ENCODE data around the gene TOMM40L. TPM values are rescaled to one million over a fixed set of nuclear protein-coding genes. Genes with fewer than 3 reads are reported as not detected.

Gene TOMM40L
- 9.4 and 10.5 TPM in 2 replicates for total RNA-seq (2012; rRNA removed)

DNA sequence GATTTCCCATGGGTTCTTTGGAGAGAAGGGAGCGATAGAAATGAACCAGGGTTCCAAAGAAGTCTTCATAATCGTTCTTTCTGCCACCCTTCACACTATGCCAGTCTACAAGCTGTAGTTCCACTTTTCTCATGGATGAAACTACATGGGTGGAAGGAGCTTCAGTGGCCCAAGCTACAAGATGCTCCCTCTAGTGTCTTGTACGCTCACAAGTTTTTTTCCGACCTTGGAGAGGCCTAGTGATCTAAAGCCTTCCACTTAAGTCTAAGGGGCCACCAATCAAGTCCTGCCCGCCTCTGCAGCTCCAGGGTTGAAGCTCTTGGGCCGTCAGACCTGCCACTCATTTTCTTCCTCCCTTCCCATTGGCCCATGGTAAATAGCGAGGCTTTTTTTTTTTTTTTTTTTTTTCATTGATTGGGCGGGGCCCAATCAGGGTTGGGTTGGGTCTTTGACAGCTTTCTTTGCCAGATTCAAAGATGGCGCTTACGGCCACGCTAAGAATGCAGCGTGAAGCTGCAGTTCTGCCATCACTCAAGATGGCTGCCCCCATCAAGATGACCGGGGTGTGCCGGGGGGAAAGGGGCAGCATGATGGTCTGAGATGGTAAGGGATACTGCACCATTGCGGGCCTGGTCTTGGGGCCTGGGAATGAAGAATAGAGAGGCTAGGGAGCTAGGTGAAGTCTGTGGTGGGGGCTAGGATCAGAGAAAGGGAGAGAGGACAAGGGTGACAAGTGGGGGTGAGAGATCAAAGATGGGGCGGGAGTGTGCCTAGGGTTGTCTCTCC lies at the start of gene TOMM40L:
Gene TOMM40L, plus strand, starts transcription at position 527 of the 786 bp plus-strand sequence. CDS start 430 bp downstream, outside the sequence.
- peaks cover 19% of the 10 kb centered on the region for H3K36me3 ChIP-seq (ENCODE audit: insufficient read depth, low read length)
- H3K27me3 ChIP-seq (ENCODE audit: control insufficient read depth, insufficient read depth, low read length): no peaks in the 10 kb centered on the region
- peak within 1 kb of the TSS; percentile 88 for H3K9ac ChIP-seq (ENCODE audit: low read depth, low read length)
- no peaks in the 10 kb centered on the region for H3K9me3 ChIP-seq (replicated peaks; ENCODE audit: low read length)
- H3K4me3 ChIP-seq (ENCODE audit: low read length): peak within 1 kb of the TSS; percentile 93
- H3K4me2 ChIP-seq (ENCODE audit: low read length): peak within 1 kb of the TSS; percentile 87
- H3K4me1 ChIP-seq (ENCODE audit: control insufficient read depth, insufficient read depth, low read length): peaks cover 20% of the 10 kb centered on the region

DNA sequence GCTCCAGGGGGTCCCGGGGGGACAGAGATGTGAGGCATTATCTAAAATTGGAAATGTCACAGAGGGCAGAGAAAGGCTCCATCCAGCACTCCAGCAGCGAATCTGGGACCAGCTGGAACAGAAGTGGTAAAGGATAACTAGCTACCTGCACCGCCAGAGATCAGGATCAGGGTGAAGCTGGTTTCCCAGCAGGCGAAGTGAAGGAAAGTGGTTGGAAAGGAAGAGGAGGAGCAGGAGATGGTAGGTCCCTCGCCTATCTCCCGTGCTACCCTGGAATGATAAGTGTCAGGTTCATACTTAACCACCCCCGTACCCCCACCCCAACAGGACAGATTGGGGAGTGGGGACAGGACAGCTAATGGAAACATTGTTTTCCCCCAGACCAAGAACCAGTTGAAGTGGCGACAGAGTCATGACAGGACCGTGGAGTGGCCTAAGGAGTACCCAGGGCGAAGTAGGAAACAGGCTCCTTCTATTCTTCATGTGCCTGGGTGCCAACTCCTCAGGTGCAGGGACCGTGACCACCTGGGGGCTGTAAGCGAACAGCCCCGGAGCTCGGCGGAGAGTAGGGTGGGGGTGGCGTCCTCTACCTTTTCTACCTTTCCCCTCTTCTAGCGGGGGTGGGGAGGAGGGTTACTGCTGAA lies 49.3 kb upstream of the TOMM40L start:
- H3K9me3 ChIP-seq (replicated peaks; ENCODE audit: low read length): no peaks in the 10 kb centered on the region
- H3K4me1 ChIP-seq (ENCODE audit: control insufficient read depth, insufficient read depth, low read length): peaks cover 31% of the 10 kb centered on the region
- peak overlapping the region; percentile 96 for H3K9ac ChIP-seq (ENCODE audit: low read depth, low read length)
- H3K36me3 ChIP-seq (ENCODE audit: insufficient read depth, low read length): peaks cover 24% of the 10 kb centered on the region
- H3K27me3 ChIP-seq (ENCODE audit: control insufficient read depth, insufficient read depth, low read length): no peaks in the 10 kb centered on the region
- H3K4me3 ChIP-seq (ENCODE audit: low read length): peak overlapping the region; percentile 99
- H3K4me2 ChIP-seq (ENCODE audit: low read length): peak overlapping the region; percentile 95

- H3K4me1 ChIP-seq (ENCODE audit: control insufficient read depth, insufficient read depth, low read length): peaks cover 35% of the 10 kb centered on the region
- peaks cover 17% of the 10 kb centered on the region for H3K36me3 ChIP-seq (ENCODE audit: insufficient read depth, low read length)
- H3K9me3 ChIP-seq (replicated peaks; ENCODE audit: low read length): no peaks in the 10 kb centered on the region
- H3K4me2 ChIP-seq (ENCODE audit: low read length): peak within 1 kb of the TSS; percentile 95
- peak within 1 kb of the TSS; percentile 99 for H3K4me3 ChIP-seq (ENCODE audit: low read length)
- H3K27me3 ChIP-seq (ENCODE audit: control insufficient read depth, insufficient read depth, low read length): no peaks in the 10 kb centered on the region
- H3K9ac ChIP-seq (ENCODE audit: low read depth, low read length): peak within 1 kb of the TSS; percentile 96
Observed at GRCh38 chr1:161177112-161177935, 48.5 kb upstream of the TOMM40L start, which contains the start of gene B4GALT3. Gene B4GALT3 (minus strand): TSS chr1:161177507. CDS start chr1:161176060, 1,447 bp downstream.

DNA sequence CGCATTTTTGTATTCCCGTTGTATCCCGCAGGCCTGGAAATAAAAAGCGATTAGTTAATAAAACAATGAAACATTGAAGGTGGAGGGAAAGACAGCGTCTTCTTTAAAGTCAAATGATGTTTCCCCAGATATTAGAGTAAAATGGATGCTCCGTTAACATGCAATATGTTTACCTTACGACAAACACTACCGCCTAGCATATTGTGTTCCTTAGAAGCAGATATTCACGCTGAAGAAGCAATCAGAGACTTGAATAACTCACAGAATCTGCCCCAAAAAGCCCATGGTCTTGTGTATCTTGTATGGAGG lies 48.0 kb upstream of the TOMM40L start:
- H3K4me2 ChIP-seq (ENCODE audit: low read length): peak overlapping the region; percentile 95
- H3K27me3 ChIP-seq (ENCODE audit: control insufficient read depth, insufficient read depth, low read length): no peaks in the 10 kb centered on the region
- H3K36me3 ChIP-seq (ENCODE audit: insufficient read depth, low read length): peaks cover 17% of the 10 kb centered on the region
- H3K4me1 ChIP-seq (ENCODE audit: control insufficient read depth, insufficient read depth, low read length): peaks cover 36% of the 10 kb centered on the region
- H3K9me3 ChIP-seq (replicated peaks; ENCODE audit: low read length): no peaks in the 10 kb centered on the region
- H3K4me3 ChIP-seq (ENCODE audit: low read length): peak overlapping the region; percentile 99
- peak overlapping the region; percentile 96 for H3K9ac ChIP-seq (ENCODE audit: low read depth, low read length)

DNA sequence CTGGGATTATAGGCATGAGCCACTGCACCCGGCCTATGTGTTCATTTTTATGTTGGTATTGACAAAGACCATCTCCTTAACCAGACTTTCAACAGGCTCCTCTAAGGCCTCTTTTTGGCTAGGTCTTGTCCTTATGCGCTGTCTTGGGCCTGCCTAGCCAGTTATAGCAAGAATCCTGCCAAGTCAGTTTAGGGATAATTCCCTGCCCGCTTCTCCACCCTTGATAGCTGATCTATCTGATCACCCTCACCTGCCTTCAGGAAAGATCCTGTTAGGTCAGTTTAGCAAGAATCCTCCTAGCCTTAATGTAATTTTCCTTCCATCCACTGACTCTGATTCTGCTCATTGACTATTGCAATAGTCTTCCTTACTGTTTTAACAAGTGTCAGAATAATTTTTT lies 46.2 kb upstream of the TOMM40L start:
- Histone ChIP-seq H3K27me3 (ENCODE audit: control insufficient read depth, insufficient read depth, low read length) (no peaks in the 10 kb centered on the region), H3K9me3 (replicated peaks; ENCODE audit: low read length) (no peaks in the 10 kb centered on the region), H3K4me2 (ENCODE audit: low read length) (no peak overlapping the region), H3K9ac (ENCODE audit: low read depth, low read length) (no peak overlapping the region), H3K4me1 (ENCODE audit: control insufficient read depth, insufficient read depth, low read length) (peaks cover 31% of the 10 kb centered on the region), H3K4me3 (ENCODE audit: low read length) (no peak overlapping the region), H3K36me3 (ENCODE audit: insufficient read depth, low read length) (peaks cover 5% of the 10 kb centered on the region)

- H3K27me3 ChIP-seq (ENCODE audit: control insufficient read depth, insufficient read depth, low read length): no peaks in the 10 kb centered on the region
- H3K9me3 ChIP-seq (replicated peaks; ENCODE audit: low read length): no peaks in the 10 kb centered on the region
- no peak overlapping the region for H3K4me3 ChIP-seq (ENCODE audit: low read length)
- peaks cover 37% of the 10 kb centered on the region for H3K4me1 ChIP-seq (ENCODE audit: control insufficient read depth, insufficient read depth, low read length)
- H3K36me3 ChIP-seq (ENCODE audit: insufficient read depth, low read length): peaks cover under 1% of the 10 kb centered on the region
- no peak overlapping the region for H3K9ac ChIP-seq (ENCODE audit: low read depth, low read length)
- no peak overlapping the region for H3K4me2 ChIP-seq (ENCODE audit: low read length)
Observed at GRCh38 chr1:161180639-161181038, 45.2 kb upstream of the TOMM40L start.

DNA sequence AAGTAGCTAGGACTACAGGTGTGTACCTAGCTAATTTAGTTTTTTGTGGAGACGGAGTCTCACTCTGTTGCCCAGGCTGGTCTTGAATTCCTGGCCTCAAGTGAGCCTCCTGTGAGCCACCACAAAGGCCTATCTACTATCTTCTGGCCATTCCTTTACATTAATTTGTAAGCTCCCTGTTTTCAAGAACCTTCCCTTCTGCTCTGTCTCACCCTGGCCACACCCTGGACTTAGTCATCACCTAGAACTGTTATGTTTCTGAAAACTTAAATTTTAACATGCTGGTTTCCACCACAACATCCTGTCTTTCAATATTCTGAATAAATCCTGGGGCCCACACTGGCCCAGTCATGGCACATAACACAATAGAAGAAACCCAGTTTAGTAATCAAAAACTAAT lies 43.6 kb upstream of the TOMM40L start:
- H3K9me3 ChIP-seq (replicated peaks; ENCODE audit: low read length): no peaks in the 10 kb centered on the region
- H3K4me1 ChIP-seq (ENCODE audit: control insufficient read depth, insufficient read depth, low read length): peaks cover 35% of the 10 kb centered on the region
- no peaks in the 10 kb centered on the region for H3K36me3 ChIP-seq (ENCODE audit: insufficient read depth, low read length)
- peak overlapping the region; percentile 50 for H3K9ac ChIP-seq (ENCODE audit: low read depth, low read length)
- H3K4me3 ChIP-seq (ENCODE audit: low read length): no peak overlapping the region
- H3K27me3 ChIP-seq (ENCODE audit: control insufficient read depth, insufficient read depth, low read length): no peaks in the 10 kb centered on the region
- H3K4me2 ChIP-seq (ENCODE audit: low read length): peak overlapping the region; percentile 52

DNA sequence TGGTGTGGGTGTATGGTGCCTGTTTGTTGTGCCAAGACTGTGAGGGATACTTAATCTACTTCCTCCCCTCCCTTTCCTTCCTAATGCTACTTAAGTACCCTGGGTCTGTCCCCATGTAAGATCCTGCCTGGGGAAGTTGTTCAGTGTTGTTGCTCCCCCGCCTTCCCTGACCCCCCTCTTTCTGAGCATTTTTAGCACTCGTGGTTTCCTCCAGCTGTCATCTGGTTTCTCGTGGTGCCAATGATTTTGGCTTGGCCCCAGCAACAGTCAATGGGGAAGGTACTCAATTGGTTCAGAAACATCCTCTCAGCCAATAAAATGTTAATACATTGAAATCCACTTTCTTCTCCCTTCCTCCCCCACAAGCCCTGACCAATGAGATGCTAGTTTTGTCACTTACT lies 40.6 kb upstream of the TOMM40L start:
- no peak overlapping the region for H3K4me3 ChIP-seq (ENCODE audit: low read length)

GRCh38 chr1:161185732-161186311 lies 40.0 kb upstream of the TOMM40L start:
- H3K4me1 ChIP-seq (ENCODE audit: control insufficient read depth, insufficient read depth, low read length): peaks cover 29% of the 10 kb centered on the region
- no peaks in the 10 kb centered on the region for H3K36me3 ChIP-seq (ENCODE audit: insufficient read depth, low read length)
- H3K4me3 ChIP-seq (ENCODE audit: low read length): peak overlapping the region; percentile 16
- peak overlapping the region; percentile 53 for H3K4me2 ChIP-seq (ENCODE audit: low read length)
- no peaks in the 10 kb centered on the region for H3K27me3 ChIP-seq (ENCODE audit: control insufficient read depth, insufficient read depth, low read length)
- no peaks in the 10 kb centered on the region for H3K9me3 ChIP-seq (replicated peaks; ENCODE audit: low read length)
- peak overlapping the region; percentile 27 for H3K9ac ChIP-seq (ENCODE audit: low read depth, low read length)

More for the DNA sequence above, 40.6 kb upstream of the TOMM40L start:
- Histone ChIP-seq H3K4me1 (ENCODE audit: control insufficient read depth, insufficient read depth, low read length) (peaks cover 29% of the 10 kb centered on the region), H3K27me3 (ENCODE audit: control insufficient read depth, insufficient read depth, low read length) (no peaks in the 10 kb centered on the region), H3K9ac (ENCODE audit: low read depth, low read length) (peak overlapping the region; percentile 27), H3K36me3 (ENCODE audit: insufficient read depth, low read length) (no peaks in the 10 kb centered on the region), H3K4me2 (ENCODE audit: low read length) (peak overlapping the region; percentile 53), H3K9me3 (replicated peaks; ENCODE audit: low read length) (no peaks in the 10 kb centered on the region)

DNA sequence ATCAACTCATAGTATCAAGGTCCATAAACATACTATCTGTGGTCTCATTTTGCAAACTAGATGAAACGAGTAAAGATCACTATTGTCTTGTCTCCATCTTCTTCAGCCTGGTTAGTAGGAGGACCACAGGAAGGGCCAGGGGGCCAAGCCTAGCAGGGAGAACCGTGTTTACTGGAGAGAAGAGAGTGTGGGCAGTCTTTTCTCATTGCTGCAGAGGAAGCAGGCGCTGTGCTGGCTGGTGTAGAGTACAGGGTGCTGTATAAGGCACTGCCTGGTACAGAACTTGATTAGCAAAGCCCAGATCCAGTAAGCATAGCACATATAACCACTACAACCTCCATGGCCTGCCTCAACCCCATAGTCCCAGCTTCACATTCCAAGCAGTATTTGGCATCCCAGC lies 38.5 kb upstream of the TOMM40L start:
- H3K36me3 ChIP-seq (ENCODE audit: insufficient read depth, low read length): no peaks in the 10 kb centered on the region
- no peak overlapping the region for H3K9ac ChIP-seq (ENCODE audit: low read depth, low read length)
- H3K4me3 ChIP-seq (ENCODE audit: low read length): no peak overlapping the region
- H3K27me3 ChIP-seq (ENCODE audit: control insufficient read depth, insufficient read depth, low read length): no peaks in the 10 kb centered on the region
- H3K9me3 ChIP-seq (replicated peaks; ENCODE audit: low read length): no peaks in the 10 kb centered on the region
- H3K4me2 ChIP-seq (ENCODE audit: low read length): no peak overlapping the region
- H3K4me1 ChIP-seq (ENCODE audit: control insufficient read depth, insufficient read depth, low read length): peaks cover 24% of the 10 kb centered on the region

DNA sequence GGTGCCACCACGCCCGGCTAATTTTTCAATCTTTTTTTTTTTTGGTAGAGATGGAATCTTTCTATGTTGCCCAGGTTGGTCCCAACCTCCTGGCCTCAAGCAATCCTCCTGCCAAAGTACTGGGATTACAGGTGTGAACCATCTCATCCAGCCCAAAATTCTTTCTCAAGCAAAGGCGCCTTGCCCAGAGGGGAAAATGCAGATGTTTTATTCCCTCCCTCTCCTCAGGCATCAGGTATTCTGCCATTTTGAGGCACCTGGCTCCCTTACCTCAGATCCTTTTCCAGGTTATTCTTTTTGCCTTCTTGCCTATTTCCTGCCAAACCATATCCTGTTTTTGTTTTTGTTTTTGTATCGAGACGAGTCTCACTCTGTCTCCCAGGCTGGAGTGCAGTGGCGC lies 37.5 kb upstream of the TOMM40L start:
- no peaks in the 10 kb centered on the region for H3K9me3 ChIP-seq (replicated peaks; ENCODE audit: low read length)
- no peak overlapping the region for H3K4me3 ChIP-seq (ENCODE audit: low read length)
- H3K4me1 ChIP-seq (ENCODE audit: control insufficient read depth, insufficient read depth, low read length): peaks cover 19% of the 10 kb centered on the region
- H3K4me2 ChIP-seq (ENCODE audit: low read length): no peak overlapping the region
- no peak overlapping the region for H3K9ac ChIP-seq (ENCODE audit: low read depth, low read length)
- no peaks in the 10 kb centered on the region for H3K27me3 ChIP-seq (ENCODE audit: control insufficient read depth, insufficient read depth, low read length)
- no peaks in the 10 kb centered on the region for H3K36me3 ChIP-seq (ENCODE audit: insufficient read depth, low read length)
